OCI-LY1 (cell line): Measurements from ENCODE around the gene NAV2.

Source experiments
- H2AFZ ChIP-seq: fragments of 200-600 bp; sonication (generic), shearing (Covaris generic); 2 replicates; pipeline ENCODE4 v1.6.0; 2014; ENCODE audit warnings: antibody characterized with exemption, mild to moderate bottlenecking, low read length
- H3F3A ChIP-seq: fragments of 200-600 bp; sonication (generic), shearing (Covaris generic); 2 replicates; pipeline ENCODE4 v1.6.0; 2014; ENCODE audit warnings: mild to moderate bottlenecking, antibody characterized with exemption, low read length, moderate library complexity; ENCODE audit not compliant: insufficient read depth
- H3K27ac ChIP-seq: fragments of 200-600 bp; sonication (generic); 2 replicates; pipeline ENCODE4 v1.5.1; 2014; ENCODE audit warnings: low read length, mixed run types, mild to moderate bottlenecking, low read depth; ENCODE audit not compliant: poor library complexity, severe bottlenecking
- H3K27me3 ChIP-seq: fragments of 200-600 bp; sonication (generic); 2 replicates; pipeline ENCODE4 v1.6.0; 2014; ENCODE audit warnings: antibody characterized with exemption, mild to moderate bottlenecking, low read length, moderate library complexity; ENCODE audit not compliant: insufficient read depth
- H3K36me3 ChIP-seq: fragments of 200-600 bp; sonication (generic); 2 replicates; pipeline ENCODE4 v1.6.1; 2014; ENCODE audit warnings: mild to moderate bottlenecking, antibody characterized with exemption, low read length, moderate library complexity, mixed read lengths; ENCODE audit not compliant: insufficient read depth
- H3K4me1 ChIP-seq: fragments of 200-600 bp; sonication (generic); 2 replicates; pipeline ENCODE4 v1.5.1; 2014; ENCODE audit warnings: mild to moderate bottlenecking, low read length, moderate library complexity; ENCODE audit not compliant: insufficient read depth, severe bottlenecking
- H3K4me2 ChIP-seq: fragments of 200-600 bp; sonication (generic), shearing (Covaris generic); 2 replicates; pipeline ENCODE4 v1.6.1; 2014; ENCODE audit warnings: low read length
- H3K4me3 ChIP-seq: fragments of 200-600 bp; sonication (generic); 2 replicates; pipeline ENCODE4 v1.5.1; 2014; ENCODE audit warnings: low read length, low read depth, mild to moderate bottlenecking, mixed read lengths; ENCODE audit not compliant: poor library complexity, severe bottlenecking
- H3K79me2 ChIP-seq: fragments of 200-600 bp; shearing (Covaris generic); 2 replicates; pipeline ENCODE4 v1.6.1; 2016; ENCODE audit warnings: mixed run types, low read length, mixed read lengths; ENCODE audit not compliant: insufficient read depth
- H3K9ac ChIP-seq: fragments of 200-600 bp; sonication (generic), shearing (Covaris generic); 2 replicates; pipeline ENCODE4 v1.6.1; 2014; ENCODE audit warnings: mild to moderate bottlenecking, low read length, mixed read lengths
- H3K9me2 ChIP-seq: fragments of 200-600 bp; sonication (generic), shearing (Covaris generic); 2 replicates; pipeline ENCODE4 v1.6.1; 2014; ENCODE audit warnings: low read depth, mild to moderate bottlenecking, low read length, mixed read lengths
- H3K9me3 ChIP-seq: fragments of 200-600 bp; shearing (Covaris generic); 2 replicates; pipeline ENCODE4 v1.6.1; 2014; ENCODE audit warnings: low read length, mixed read lengths
- H4K20me1 ChIP-seq: fragments of 200-600 bp; sonication (generic), shearing (Covaris generic); 2 replicates; pipeline ENCODE4 v1.6.0; 2016; ENCODE audit warnings: mild to moderate bottlenecking, low read length; ENCODE audit not compliant: insufficient read depth
- CTCF ChIP-seq: fragments of 200-600 bp; sonication (generic), shearing (Covaris generic); IDR thresholded peaks from 2 replicates; pipeline ENCODE4 v1.5.1; 2017; ENCODE audit warnings: mild to moderate bottlenecking, antibody characterized with exemption, low read length, moderate library complexity, mixed read lengths
- EZH2 ChIP-seq: fragments of 200-600 bp; sonication (generic), shearing (Covaris generic); IDR thresholded peaks from 2 replicates; pipeline ENCODE4 v1.8.0; 2017; ENCODE audit warnings: borderline replicate concordance, mixed run types, mild to moderate bottlenecking, antibody characterized with exemption, low read length, moderate library complexity, mixed read lengths

NAV2 gene

GRCh38 chr11:20008871-20009644, 296.4 kb downstream of the NAV2 start:
- no peaks in the 10 kb centered on the region for H3K27me3 ChIP-seq
- no peaks in the 10 kb centered on the region for H4K20me1 ChIP-seq
- no peak overlapping the region for H3K4me2 ChIP-seq
- H3K4me3 ChIP-seq: no peak overlapping the region
- no peaks in the 10 kb centered on the region for H3F3A ChIP-seq
- H3K9me2 ChIP-seq: no peaks in the 10 kb centered on the region
- H3K79me2 ChIP-seq: no peaks in the 10 kb centered on the region
- no peak overlapping the region for H3K9ac ChIP-seq
- no peaks in the 10 kb centered on the region for H3K36me3 ChIP-seq
- no peaks in the 10 kb centered on the region for H3K9me3 ChIP-seq
- H3K27ac ChIP-seq: no peak overlapping the region
- no peak for TF ChIP-seq CTCF
- TF ChIP-seq EZH2: no peak
- peaks cover 13% of the 10 kb centered on the region for H3K4me1 ChIP-seq
- H2AFZ ChIP-seq: no peak overlapping the region

GRCh38 chr11:20010156-20010850, 297.7 kb downstream of the NAV2 start:
- no peaks in the 10 kb centered on the region for H3K79me2 ChIP-seq
- H3K9me2 ChIP-seq: no peaks in the 10 kb centered on the region
- H3K4me2 ChIP-seq: no peak overlapping the region
- H3F3A ChIP-seq: no peaks in the 10 kb centered on the region
- H3K9me3 ChIP-seq: no peaks in the 10 kb centered on the region
- no peaks in the 10 kb centered on the region for H4K20me1 ChIP-seq
- no peak overlapping the region for H2AFZ ChIP-seq
- H3K27me3 ChIP-seq: no peaks in the 10 kb centered on the region
- peaks cover 13% of the 10 kb centered on the region for H3K4me1 ChIP-seq
- H3K27ac ChIP-seq: no peak overlapping the region
- no peaks in the 10 kb centered on the region for H3K36me3 ChIP-seq
- no peak overlapping the region for H3K4me3 ChIP-seq
- no peak overlapping the region for H3K9ac ChIP-seq
- TF ChIP-seq EZH2 (no peak), CTCF (no peak)

GRCh38 chr11:20010851-20011225, 298.2 kb downstream of the NAV2 start:
- Histone ChIP-seq H3K9ac (no peak overlapping the region), H3K4me1 (peaks cover 13% of the 10 kb centered on the region), H3K9me2 (no peaks in the 10 kb centered on the region), H3K4me2 (no peak overlapping the region), H3K4me3 (no peak overlapping the region), H3K36me3 (no peaks in the 10 kb centered on the region), H3F3A (no peaks in the 10 kb centered on the region), H3K27me3 (no peaks in the 10 kb centered on the region), H3K79me2 (no peaks in the 10 kb centered on the region), H3K9me3 (no peaks in the 10 kb centered on the region), H3K27ac (no peak overlapping the region), H2AFZ (no peak overlapping the region), H4K20me1 (no peaks in the 10 kb centered on the region)
- no peak for TF ChIP-seq EZH2
- TF ChIP-seq CTCF: no peak
